Measurements from ENCODE around the gene RPS6KA2.

The RPS6KA2 gene

DNA sequence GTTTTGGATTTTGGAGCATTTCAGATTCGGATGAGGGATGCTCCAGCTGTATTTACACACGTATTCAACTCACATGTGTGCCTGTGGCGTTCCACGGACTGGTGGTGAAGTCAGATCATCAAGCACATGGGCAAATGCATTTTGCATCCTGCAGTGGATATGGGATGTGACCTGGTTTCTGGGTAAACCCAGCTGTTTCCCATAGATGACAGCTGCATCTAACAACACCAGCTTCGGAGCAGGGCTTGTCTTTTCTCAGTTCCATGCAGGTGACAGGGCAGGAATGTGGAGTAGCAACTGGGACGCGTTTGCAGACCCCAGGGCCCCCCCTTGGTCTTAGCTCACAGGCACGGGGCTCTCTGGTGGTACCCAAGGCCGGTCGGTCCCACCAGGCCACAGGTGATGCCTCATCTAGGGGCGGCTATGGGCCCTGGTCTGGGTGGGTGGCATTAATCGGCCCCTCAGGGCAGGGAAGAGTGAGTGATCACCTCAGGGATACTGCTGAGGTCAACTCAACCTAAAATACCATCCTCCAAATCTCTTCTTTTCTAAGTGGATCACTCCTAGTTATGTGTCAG, 123.8 kb downstream of the RPS6KA2 start:
- DNase-seq (ENCODE audit: low read depth in 2 of 2), result no peak

DNA sequence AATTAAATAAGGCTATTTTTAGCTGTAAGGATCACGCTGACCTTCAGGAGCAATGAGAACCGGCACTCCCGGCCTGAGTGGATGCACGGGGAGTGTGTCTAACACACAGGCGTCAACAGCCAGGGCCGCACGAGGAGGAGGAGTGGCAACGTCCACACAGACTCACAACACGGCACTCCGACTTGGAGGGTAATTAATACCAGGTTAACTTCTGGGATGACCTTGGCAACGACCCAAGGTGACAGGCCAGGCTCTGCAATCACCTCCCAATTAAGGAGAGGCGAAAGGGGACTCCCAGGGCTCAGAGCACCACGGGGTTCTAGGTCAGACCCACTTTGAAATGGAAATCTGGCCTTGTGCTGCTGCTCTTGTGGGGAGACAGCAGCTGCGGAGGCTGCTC, 124.6 kb downstream of the RPS6KA2 start:
- no peak for DNase-seq (ENCODE audit: low read depth in 2 of 2)

GRCh38 chr6:166501246-166501645, 125.8 kb downstream of the RPS6KA2 start:
- no peak for DNase-seq (ENCODE audit: low read depth in 2 of 2)

DNA sequence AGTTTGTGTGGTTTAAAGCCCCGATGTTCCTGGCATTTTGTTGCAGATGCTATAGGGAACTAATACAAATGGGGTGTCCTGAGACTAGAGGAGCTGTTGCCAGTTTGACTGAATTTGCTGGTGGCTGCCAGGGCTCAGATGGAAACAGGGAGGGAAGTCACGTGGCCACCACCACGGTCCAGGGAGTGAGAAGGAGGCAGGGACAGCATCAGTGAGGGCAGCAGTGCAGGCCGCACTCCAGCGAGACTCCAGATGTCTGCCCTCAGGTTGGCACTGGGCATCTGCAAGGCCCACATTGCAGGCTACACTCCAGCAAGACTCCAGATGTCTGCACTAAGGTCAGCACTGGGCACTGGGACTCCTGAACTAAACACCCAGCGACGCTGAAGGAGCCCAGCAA, 126.8 kb downstream of the RPS6KA2 start:
- no peak for DNase-seq (ENCODE audit: low read depth in 2 of 2)

- DNase-seq (ENCODE audit: low read depth in 2 of 2), result no peak
These were observed 127.5 kb downstream of the RPS6KA2 start for GRCh38 chr6:166499350-166500163.

DNA sequence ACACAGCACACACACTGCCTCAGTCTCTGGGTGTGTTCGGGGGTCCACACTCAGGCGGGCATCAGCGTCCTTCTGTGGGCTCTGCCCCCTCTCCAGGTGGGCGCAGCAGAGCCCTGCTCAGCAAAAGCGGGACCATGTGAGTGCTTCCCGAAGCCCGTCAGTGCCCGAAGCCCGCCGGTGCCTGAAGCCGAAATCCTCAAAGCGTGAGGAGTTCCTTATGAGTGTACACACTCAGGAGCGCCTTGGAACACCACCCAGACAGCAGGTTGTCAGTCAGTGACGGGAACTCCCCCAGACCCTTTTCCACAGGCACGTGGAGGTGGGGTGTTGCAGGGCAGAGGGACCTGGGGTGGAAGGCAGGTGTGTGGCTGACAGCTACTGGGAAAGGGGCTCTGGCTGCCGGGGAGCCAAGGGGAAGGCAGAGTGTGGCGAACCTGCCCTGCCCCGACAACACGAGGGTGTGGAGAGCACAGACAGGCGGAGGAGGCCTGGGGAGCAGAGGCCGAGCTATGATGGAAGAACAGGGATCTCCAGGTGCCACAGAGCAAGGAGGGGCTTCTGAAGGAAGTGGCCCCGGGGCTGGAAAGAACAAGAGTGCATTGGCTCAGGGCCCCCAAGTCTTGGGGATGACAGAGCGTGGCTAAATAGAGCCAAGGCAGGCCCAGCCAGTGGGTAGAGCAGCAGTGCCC, 128.2 kb downstream of the RPS6KA2 start:
- no peak for DNase-seq (ENCODE audit: low read depth in 2 of 2)

DNA sequence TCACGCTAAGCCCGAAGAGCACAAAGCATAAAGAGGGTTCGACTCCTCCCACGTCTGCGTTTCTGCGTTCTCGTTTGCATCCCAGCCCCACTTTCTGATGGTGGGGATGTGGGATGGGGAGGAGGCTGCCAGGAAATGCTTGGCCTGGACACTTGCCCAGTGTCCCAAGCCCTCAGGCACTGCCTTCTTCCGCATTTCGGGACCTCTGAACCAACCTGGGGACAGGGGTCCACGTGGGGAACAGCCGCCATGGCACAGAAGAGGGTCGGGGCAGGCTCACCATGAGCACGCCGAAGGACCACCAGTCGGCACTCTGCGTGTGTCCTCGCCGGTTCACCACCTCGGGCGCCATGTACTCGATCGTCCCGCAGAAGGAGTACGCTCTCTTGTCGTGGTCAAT, 128.8 kb downstream of the RPS6KA2 start:
- DNase-seq (ENCODE audit: low read depth in 2 of 2), result no peak

DNA sequence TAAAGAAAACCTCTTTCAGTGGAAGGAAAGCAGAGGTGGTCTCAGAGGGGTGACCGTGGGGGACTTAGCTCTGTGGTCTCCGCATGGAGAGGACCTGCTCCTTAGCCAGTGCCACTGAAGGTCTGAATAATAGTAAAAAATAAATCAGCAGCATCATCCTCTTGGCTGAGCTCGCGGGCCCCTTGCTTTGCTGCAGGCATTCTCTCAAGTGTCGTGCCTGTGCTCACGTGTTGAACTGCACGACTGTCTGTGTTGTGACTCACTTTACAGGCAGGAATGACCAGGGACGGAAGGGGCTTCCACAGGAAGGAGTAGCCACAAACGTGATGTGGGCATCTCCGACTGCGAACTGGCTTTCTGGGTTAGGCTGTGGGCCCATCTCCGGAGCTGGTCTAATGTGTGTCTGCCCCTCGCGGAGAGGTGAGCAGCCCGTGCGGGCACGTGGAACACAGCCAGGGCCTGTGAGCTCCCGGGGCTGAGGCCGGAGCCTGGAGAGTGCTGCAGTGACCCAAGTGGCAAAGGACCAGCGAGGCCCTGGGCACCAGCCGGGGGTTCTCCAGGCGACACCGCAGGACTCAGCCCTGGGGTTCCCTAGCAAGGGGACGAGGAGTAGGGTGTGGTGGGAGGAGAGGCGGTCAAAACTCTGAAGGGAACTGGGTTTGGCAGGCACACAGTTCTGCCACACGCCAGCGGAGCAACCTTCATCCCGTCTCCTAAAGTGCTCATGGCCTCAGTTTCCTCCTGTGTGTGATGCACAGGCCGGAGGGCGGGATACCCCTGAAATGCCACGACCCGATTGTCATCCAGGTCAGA, 129.8 kb downstream of the RPS6KA2 start:
- no peak for DNase-seq (ENCODE audit: low read depth in 2 of 2)

GRCh38 chr6:166496460-166496859, 130.6 kb downstream of the RPS6KA2 start:
- no peak for DNase-seq (ENCODE audit: low read depth in 2 of 2)

DNA sequence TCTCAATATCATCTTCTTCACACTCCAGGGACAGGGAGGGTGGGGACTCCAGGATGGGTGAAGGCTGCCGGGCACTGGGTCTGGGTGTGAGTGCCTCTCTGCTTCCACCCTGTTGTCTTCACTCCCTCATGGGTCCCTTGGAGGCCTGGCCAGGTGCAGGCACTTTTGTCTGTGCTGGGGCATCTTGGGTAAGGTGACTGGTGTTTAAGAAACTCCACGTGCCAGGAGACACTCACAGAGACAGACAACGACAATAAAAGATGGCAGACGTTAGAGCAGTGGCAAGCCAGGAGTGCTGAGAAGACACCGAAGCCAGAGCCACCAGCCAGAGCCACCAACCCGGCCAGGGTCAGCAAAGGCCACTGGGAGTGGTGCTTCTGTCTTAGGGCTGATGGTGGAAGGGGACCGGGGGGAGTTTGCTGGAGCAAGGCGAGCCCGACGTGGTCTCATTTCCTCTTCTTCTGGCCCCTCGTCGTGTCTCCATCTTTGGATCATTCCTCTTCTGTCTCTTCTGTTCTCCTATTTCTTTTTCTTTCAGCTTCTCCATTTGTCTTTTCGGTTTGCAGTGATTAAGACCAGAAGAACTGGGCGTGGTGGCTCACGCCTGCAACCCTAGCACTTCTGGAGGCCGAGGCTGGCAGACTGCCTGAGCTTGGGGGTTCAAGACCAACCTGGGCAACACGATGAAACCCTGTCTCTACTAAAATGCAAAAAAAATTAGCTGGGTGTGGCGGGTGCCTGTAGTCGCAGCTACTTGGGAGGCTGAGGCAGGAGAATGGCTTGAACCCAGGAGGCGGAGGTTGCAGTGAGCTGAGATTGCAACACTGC, 131.3 kb downstream of the RPS6KA2 start:
- no peak for DNase-seq (ENCODE audit: low read depth in 2 of 2)

- peak; percentile 36 to 43 for DNase-seq (ENCODE audit: low read depth in 2 of 2)
These were observed 132.1 kb downstream of the RPS6KA2 start for GRCh38 chr6:166494757-166495486.

DNA sequence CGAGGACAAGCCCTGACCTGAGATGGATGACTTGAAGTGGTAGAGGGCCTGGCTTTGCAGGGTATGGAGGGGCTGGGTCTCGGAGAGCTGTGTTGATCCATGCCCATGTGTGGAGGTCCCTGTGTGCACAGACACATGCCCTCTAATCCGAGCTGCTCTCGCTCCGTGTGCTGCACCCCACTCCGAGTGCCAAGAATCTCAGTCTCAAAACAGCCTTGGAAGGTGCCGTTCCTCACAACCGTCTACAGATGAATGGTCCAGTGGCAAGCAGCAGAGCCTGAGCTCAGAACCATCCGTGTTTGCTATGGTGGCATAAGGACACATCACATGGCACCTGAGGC, 133.0 kb downstream of the RPS6KA2 start:
- no peak for DNase-seq (ENCODE audit: low read depth in 2 of 2)

- no peak for DNase-seq (ENCODE audit: low read depth in 2 of 2)
These were observed 133.5 kb downstream of the RPS6KA2 start for GRCh38 chr6:166493427-166494100.

DNA sequence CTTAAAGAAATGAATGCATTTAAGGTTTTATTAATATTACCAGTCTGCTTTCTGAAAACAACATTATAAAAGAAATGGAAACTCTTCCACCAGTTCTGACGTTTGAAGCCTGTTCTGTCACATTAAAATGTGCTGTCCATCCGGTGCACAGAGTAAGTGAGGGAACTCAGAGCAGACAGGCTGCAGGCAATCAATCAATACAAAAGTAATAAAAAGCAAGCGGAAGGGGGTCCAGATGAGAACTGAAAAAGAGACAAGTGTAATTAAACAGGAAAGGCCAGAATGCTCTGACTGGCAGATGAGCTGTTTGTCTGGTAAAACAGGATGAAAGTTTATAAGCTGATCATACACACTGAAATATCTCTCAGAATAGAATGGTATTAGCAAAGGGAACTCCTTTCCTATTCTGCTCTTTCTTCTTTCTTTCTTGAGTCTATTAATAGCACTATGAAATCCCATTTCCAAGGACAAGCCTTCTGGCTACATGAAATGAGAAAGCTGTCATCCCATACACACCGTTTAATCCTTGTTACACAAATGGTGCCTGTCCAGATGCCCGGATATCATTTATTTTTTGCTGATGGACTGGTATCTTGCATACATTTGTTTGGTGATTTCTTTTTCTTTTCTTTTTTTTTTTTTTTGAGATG, 134.8 kb downstream of the RPS6KA2 start:
- DNase-seq (ENCODE audit: low read depth in 2 of 2), result no peak

- DNase-seq (ENCODE audit: low read depth in 2 of 2), result no peak
These were observed 136.2 kb downstream of the RPS6KA2 start for GRCh38 chr6:166490671-166491500.

GRCh38 chr6:166489301-166490155, 137.5 kb downstream of the RPS6KA2 start:
- DNase-seq (ENCODE audit: low read depth in 2 of 2), result no peak

DNA sequence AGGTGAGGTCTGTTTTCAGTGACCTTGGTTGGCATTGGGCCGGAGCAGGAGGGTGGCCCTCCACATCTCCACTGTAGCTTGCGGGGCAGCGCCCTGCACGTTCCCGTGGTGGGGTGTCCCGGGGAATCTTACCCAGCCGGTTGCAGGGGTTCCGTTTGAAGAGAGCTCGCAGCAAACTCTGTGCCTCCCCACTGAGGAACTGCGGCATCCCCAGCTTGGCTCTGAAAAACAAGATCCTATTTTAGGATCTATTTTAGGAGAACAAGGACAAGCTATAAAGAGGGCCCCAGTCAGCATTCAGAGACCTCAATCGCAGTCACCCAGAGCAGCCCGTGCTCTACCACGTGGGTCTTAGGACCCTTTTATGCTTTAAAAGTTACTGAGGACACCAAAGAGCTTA, 138.3 kb downstream of the RPS6KA2 start:
- no peak for DNase-seq (ENCODE audit: low read depth in 2 of 2)
